Endothelial cell (in vitro differentiated cells): ENCODE results near the gene MEF2C. TPM values are rescaled to one million over a fixed set of nuclear protein-coding genes. Genes with fewer than 3 reads are reported as not detected.
A peak's percentile ranks its signal among the peaks of the same experiment; 100 is the strongest.

ENCODE experiments used
- DNase-seq: peaks from one replicate; pipeline ENCODE4 v3.0.0; 2021; ENCODE audit warnings: low spot score
- H3K27ac Mint-ChIP-seq: one replicate; pipeline ENCODE4 v1.8.0; 2021; ENCODE audit warnings: mixed read lengths, inconsistent platforms; ENCODE audit not compliant: unreplicated experiment
- H3K27me3 Mint-ChIP-seq: one replicate; pipeline ENCODE4 v1.8.0; 2021; ENCODE audit warnings: mild to moderate bottlenecking, moderate library complexity, mixed read lengths, inconsistent platforms; ENCODE audit not compliant: unreplicated experiment
- H3K36me3 Mint-ChIP-seq: one replicate; pipeline ENCODE4 v1.8.0; 2021; ENCODE audit warnings: mild to moderate bottlenecking, low read depth, mixed read lengths, inconsistent platforms; ENCODE audit not compliant: unreplicated experiment
- H3K4me1 Mint-ChIP-seq: one replicate; pipeline ENCODE4 v1.8.0; 2021; ENCODE audit warnings: mild to moderate bottlenecking, mixed read lengths, inconsistent platforms; ENCODE audit not compliant: unreplicated experiment
- H3K4me3 Mint-ChIP-seq: one replicate; pipeline ENCODE4 v1.8.0; 2021; ENCODE audit warnings: mild to moderate bottlenecking, mixed read lengths, inconsistent platforms; ENCODE audit not compliant: unreplicated experiment
- H3K9me3 Mint-ChIP-seq: one replicate; pipeline ENCODE4 v1.8.0; 2021; ENCODE audit warnings: mixed read lengths, inconsistent platforms; ENCODE audit not compliant: unreplicated experiment
- CTCF ChIP-seq: fragments of 200-600 bp; sonication (generic); IDR thresholded peaks from one replicate; pipeline ENCODE4 v1.5.0; 2021; ENCODE audit warnings: antibody characterized with exemption; ENCODE audit not compliant: unreplicated experiment
- total RNA-seq: library from RNA; stranded (reverse); fragmentation: NEBNext Ultra II Directional; extraction: Animal tissue kit (Norgen Biotek cat#: 25700); gene quantifications from one replicate; pipeline ENCODE4 v1.2.1, GENCODE V29; 2021; ENCODE audit not compliant: unreplicated experiment

The MEF2C gene
- total RNA-seq, 1 donor from 2014 or later: 134 TPM

GRCh38 chr5:88675168-88675707 lies 207.7 kb downstream of the MEF2C start:
- peak overlapping the region; percentile 34 for H3K27ac Mint-ChIP-seq
- peaks cover 37% of the 10 kb centered on the region for H3K4me1 Mint-ChIP-seq
- H3K36me3 Mint-ChIP-seq: no peaks in the 10 kb centered on the region
- no peak for TF ChIP-seq CTCF
- peak overlapping the region; percentile 74 for H3K4me3 Mint-ChIP-seq
- H3K27me3 Mint-ChIP-seq: peaks cover 35% of the 10 kb centered on the region
- no peaks in the 10 kb centered on the region for H3K9me3 Mint-ChIP-seq
- no peak for DNase-seq

DNA sequence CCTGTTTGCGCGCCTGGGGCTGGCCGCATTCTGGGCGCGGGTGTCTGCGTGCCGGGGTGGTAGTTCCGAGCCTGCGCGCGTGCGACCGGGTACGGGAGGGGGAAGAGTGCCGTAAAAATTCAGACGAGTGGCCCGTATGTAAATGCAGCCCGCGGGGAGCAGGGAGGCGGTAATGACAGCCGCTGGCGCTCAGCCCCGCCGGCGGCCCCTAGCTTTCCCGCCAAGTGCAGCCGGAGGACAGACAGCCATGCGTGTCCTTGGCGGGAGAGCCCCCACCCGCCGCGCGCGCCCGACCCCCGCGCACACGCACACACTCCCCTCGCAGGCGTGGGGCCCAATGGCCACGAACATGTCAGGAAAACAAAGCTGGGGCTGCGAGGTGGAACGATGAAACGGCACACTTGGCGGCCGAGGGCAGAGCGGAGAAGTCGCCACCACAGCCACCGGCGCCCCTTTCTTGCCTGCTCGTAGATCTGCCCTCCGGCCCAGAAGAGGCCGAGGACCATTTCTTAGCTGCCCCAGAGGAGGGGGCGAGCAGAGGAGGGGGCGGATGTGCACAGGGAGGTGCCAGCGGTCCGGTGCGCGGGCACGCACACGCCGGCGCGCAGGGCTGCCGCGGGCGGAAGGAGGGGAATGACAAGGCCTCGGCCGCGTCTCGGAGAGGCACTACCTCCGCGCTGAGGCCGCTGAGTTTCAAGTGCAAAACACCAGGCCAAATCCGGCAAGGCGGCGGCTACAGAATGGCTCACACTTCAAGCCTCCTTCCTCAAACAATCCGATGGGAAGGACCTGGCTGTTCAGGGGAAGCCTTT lies 208.4 kb downstream of the MEF2C start:
- Mint-ChIP-seq H3K27ac (no peak overlapping the region), H3K4me3 (peak overlapping the region; percentile 73), H3K9me3 (no peaks in the 10 kb centered on the region), H3K27me3 (peaks cover 35% of the 10 kb centered on the region), H3K36me3 (no peaks in the 10 kb centered on the region), H3K4me1 (peaks cover 37% of the 10 kb centered on the region)
- no peak for TF ChIP-seq CTCF
- DNase-seq: peak; percentile 54

DNA sequence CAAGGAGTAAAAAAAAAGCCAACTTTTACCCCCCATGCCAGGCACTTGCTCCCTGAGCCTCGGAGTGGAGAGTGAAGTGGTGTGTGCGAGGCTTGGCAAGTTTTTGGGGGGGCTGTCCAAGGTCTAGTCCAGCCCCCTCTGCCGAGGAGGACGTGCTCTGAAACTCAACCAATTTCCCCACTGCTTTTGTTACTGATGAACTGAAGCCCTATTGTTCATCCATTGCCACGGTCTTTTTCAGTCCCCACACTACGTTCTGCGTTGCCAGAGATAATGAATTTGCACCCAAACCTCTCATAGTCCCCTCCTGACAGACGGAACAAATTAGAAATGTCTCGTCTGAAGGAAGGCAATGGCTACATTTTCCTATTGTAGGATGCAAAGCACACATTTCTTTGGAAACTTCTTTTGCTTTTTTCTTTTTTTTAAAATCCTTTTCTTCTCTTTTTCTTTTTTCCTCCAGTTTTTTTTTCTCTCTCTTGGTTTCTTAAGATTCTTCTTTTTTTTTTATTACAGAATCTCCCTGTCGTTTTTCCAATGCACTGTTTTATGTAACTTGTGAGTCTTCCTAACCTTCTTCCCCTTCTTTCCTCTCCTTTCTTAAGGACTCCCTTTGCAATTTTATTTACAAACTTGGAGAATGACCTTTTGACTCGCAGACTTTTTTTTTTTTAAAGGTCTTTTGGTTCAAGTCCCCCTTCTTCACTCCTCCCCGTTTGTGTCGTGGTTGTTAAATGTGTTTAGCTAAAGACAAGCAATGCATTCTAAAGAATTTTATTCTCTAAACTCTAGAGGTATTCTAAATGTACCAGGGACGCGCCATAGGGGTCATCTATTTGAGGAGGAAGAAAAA lies 209.5 kb downstream of the MEF2C start:
- peaks cover 39% of the 10 kb centered on the region for H3K4me1 Mint-ChIP-seq
- H3K27me3 Mint-ChIP-seq: peaks cover 27% of the 10 kb centered on the region
- no peaks in the 10 kb centered on the region for H3K36me3 Mint-ChIP-seq
- peak overlapping the region; percentile 35 for H3K4me3 Mint-ChIP-seq
- no peak for TF ChIP-seq CTCF
- no peak for DNase-seq
- H3K27ac Mint-ChIP-seq: no peak overlapping the region
- no peaks in the 10 kb centered on the region for H3K9me3 Mint-ChIP-seq

DNA sequence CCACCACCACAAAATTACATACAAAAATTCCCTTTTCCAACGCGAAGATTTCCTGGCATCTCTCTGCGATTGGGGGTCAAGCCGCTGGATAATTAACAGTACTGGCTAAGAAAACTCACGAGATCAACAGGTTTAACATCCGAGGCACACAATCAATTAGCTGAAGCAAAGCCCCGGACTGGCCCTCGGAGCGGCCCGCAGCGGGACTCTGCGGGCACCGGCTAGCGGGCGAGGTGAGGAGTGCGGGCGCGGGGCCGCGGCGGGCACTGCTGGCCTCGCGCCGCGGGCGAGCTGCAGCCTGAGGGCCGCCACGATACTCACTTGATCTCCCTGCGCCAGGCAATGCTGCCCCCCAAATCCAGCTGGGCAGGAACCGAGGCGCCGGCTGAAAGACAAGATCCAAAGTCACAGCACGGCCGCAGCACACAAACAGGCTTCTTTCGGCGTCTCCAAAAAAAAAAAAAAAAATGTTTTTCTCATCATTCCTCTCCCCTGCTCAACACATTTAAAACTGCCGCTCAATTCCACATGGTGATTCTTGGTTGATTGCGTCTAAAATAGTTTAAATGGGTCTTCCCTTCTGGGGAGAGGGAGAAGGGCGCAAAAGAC lies 210.2 kb downstream of the MEF2C start:
- Mint-ChIP-seq H3K4me3 (peak overlapping the region; percentile 54), H3K27me3 (peaks cover 27% of the 10 kb centered on the region), H3K36me3 (no peaks in the 10 kb centered on the region), H3K9me3 (no peaks in the 10 kb centered on the region), H3K4me1 (peaks cover 38% of the 10 kb centered on the region), H3K27ac (no peak overlapping the region)
- no peak for TF ChIP-seq CTCF
- DNase-seq: peak; percentile 27
